Measurements from ENCODE around the gene INF2.
"Not testable (repeated sequence)": the region's sequence is repeated elsewhere in the genome, so short reads cannot be mapped to it uniquely, and the experiment has no call there.

INF2 gene

DNA sequence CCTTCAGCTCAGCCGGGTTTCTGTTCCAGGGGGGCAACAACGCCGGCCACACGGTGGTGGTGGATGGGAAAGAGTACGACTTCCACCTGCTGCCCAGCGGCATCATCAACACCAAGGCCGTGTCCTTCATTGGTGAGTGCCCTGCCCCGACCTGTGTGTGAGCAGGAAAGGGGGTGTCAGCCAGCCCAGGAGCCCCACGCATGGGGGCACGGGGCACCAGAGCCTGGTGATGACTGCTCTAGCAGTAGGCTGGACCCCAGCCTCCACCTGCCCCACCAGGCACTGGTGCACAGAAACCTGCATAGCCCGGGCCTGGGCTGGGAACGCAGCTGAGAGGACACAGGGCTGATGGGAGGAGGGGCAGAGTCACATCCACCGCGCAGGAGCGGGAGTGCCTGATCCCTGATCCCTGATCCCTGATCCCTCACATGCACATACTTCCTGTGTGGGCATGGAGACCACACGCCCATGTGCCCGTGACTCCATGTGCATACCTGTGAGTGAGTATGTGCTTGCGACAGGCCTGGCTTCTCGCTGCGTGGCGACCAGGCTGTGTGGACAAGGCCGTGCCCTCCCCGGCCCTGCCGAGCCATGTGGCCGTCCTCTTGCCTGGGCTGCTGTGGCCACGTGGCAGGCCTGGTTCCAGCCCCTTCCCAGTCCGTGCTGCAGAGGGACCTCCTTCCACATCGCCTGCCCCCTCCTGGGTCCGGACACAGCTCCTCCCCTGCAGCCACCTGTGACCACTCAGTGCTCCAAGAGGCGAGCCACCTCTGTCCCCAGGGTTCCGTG lies 45.8 kb downstream of the INF2 start:
- DNase-seq (ENCODE audit: low read depth), result no peak

DNA sequence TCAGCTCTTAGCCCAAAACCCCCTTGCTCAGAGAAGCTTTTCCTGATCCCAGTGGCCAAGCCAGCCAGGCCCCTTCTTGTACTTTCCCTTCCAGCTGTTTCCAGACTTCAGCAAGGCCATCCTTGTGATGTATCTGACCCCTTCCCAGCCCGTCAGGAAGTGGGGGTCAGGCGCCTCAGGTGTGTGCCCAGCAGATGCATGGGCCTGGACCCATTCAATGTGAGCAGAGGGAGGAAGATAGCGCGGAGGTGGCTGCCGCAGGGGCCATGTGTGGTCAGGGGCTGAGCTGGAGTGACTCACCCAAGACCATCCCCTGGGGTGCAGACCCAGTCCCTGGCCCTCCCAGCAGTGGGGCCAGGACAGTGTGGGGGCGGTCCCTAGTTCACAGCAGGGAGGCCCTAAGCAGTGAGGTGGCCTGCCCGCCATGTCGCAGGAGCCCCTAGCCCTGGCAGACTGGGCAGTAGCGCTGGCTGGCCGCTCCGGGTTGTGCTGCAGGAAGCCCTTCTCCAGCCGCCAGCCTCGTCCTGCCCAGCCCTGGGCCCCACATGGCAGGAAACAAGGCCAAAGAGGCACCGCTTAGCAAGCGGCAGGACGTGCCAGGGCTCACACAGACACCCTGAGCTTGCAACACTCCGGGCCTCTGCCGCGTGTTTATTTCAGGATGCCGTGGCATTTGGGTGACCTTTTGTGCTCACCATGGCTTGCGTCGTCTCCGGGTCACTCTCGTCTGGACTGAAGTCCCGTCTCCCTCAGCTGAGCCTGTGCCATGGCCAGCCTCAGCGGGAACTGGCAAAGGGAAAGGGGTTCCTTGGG lies 46.6 kb downstream of the INF2 start:
- DNase-seq (ENCODE audit: low read depth), result no peak

DNA sequence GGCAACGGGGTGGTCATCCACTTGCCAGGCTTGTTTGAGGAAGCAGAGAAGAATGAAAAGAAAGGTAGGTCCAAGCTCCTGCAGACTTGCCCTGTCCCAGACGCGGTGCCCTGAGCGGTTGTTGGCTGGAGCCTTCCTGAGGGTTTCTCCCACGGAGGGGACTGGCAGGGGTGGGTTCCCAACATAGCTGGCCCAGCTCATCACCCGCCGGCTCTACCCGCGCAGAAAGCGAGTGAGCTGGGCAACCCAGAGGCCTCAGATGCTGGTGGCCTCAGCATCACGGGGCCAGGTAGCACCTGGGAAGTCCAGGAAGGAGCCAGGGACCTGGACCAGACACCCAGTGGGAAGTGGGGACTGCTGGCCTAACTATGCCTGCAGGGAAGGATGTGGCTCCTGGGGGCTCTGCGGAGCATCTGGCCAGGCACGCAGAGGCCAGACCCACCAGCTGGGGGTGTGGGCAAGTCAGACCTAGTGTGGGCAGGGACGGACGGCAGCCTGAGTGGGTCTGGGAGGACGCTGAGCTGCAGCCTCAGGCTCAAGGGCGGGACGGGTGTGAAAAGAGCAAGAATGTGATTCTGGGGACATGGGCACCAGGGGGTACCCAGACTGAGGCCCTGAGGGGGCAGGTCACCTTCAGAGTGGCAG lies 49.1 kb downstream of the INF2 start:
- no peak for DNase-seq (ENCODE audit: low read depth)

DNA sequence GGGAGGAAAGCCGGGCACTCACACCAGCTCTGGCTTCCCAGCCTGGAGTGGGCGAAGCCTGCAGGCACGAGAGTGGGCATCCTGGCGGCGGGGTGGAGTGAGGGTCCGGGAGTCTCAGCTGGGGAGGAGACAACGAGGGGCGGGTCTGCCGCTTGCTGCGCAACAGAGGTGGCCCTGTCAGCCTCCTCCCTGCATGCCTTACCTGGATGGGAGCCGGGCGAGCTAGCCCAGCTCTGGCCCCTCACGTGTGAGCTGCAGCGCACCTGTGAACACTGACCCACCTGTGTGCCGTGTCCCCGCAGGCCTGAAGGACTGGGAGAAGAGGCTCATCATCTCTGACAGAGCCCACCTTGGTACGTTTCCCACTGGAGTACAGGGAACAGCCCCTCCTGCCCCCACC lies 49.6 kb downstream of the INF2 start:
- no peak for DNase-seq (ENCODE audit: low read depth)

DNA sequence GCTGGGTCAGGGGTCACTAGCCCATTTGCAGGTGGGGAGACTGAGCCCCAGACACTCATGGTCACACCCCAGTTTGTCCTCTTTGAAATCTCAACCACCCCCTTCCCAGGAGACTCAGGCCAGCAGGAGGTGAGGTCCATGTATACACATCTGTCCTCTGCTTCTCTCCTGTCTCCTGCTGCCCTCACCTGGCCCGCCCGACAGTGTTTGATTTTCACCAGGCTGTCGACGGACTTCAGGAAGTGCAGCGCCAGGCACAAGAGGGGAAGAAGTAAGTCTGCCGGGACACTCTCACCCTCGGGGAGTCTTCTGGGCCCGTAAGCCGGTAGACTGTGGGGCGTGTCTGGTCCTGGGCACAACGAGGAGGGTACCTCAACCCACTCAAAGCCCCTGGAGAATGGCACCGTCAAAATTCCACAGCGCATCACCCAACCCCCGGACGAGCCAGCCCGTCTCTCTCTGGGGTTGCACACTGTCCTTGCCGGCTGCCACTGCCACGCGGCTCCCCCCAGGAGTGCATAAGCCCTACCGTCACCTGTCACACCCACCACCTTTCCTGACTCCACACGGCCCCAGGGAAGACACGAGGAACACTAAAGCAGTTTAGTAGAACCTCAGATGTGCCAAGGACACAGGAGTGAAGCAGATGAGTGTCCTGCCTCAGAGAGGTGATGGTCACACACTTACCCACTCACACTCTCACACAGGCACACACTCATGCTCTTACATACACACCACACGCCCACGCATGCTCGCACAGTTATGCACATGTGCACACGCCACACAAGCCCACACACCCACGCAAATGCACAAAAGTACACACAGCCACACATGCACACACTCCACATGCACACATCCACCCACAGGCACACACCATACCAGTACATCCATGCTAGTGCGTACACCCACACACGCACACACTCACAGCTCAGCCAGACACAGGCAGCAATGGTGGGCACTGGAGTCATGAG lies 50.4 kb downstream of the INF2 start:
- DNase-seq (ENCODE audit: low read depth), result no peak

DNA sequence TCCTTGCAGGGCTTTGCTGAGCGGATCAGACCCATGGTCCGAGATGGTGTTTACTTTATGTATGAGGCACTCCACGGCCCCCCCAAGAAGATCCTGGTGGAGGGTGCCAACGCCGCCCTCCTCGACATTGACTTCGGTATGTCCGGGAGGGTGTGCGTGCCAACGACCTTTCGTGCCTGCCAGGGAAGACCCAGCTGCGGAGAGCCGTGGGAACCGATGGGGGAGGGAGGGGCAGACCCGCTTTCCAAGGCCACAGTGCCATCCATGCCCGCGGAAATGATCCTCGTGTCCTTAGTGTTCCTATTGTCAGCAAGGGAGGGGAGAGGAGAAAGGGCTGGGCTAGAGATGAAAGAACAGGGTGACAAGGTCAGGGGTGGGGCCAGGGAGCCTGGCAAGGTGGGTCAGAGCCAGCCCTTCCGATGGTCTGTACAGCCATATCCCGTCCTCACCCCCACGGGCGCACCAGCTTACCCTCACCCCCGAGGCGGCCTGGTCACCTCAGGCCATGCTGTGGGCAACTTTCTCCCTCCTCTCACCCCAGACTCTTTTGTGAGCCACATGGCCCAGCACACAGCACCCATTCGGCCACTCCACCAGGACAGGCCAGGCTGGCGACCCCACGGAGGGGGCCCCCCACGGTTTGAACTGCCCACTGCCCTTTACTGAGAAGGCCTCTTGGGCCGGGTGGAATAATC lies 51.8 kb downstream of the INF2 start:
- no peak for DNase-seq (ENCODE audit: low read depth)

DNA sequence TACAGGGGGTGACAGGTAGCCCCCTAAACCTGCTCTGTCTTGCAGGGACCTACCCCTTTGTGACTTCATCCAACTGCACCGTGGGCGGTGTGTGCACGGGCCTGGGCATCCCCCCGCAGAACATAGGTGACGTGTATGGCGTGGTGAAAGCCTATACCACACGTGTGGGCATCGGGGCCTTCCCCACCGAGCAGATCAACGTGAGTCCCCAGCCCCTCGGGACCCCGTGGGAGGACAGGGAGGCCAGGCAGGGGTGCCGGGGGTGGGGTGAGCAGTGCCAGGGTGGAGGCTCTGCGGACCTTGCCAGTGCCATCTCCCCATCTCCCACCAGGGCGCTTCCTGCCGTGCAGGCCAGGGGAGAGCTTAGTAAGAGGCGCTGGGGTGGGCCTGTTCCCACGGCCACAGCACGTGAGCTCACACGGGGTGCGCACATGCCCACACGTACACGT lies 52.4 kb downstream of the INF2 start:
- no peak for DNase-seq (ENCODE audit: low read depth)

DNA sequence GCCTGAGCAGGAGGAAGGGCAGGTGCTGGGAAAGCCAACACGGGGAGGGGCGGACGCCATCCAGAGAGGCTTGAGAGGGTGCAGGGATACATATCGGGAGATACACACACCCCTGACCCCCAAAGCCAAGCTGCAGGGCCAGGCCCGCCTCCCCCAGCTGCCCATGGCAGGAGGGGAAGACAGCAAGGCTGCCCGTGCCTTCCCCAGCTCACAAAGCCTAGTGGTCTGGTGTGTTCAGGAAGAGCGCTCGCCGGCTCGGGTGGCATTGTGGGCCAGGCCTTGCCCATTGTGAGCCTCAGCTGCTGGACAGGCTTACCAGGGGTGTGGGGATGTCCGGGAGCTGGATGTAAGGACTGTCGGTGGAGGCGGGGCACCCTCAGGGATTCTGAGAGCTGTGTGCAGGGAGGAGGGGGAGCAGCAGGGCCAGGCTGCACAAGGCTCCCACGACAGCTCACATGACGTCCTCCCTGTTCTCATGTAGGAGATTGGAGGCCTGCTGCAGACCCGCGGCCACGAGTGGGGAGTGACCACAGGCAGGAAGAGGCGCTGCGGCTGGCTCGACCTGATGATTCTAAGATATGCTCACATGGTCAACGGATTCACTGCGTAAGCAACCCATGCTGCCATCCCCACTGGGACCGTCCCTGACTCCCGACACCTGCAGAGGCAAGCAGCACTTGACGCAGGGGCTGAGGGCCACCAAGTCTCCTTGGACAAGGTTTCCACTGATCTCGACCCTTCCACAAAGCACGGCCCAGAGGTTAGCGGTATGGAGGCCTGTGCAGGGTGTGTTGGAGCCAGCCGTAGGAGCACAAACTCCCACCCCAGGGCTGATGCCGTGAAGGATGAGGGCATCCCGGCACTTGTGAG lies 53.4 kb downstream of the INF2 start:
- DNase-seq (ENCODE audit: low read depth), result no peak

DNA sequence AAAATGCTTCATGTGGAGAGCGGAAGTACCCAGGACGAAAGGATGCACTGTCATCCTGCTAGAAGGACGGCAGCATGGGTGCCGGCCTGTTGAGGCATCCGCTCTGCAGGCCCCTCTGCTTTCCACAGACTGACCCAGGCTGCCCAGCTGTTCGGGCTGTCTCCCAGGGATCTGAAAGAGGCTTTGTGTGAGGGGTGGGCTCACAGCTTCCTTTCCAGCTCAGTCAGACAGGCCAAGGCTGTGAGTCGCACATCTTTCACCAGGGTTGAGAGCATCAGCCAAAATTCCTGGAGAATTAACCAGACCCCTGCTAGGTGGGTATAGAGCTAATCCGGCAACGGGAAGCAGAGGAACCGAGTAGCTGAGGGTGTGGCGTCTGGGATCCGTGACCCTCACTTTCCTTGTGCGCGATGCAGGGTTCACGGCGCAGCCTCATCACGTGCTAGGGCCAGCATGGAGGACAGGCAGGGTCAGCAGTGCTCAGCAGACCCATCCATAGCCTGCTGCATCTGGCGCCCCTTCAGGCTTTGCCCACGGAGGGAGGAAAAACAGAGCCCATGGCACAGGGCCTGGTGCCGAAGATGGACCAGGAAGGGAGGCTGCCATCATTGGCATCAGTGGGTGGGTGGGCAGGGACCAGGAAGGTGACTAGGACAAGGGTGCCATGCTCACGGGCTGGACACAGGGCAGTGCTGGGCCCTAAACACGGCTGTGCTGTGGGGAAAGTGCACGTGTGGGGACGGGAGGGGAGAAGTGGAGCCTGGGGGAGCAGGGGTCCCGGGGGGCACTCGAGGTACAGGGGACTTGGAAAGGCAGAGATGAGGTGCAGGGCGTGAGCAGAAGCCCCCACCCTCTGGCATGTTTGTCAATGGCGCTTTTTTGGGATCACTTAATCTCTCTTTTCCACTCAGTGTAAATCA lies 54.3 kb downstream of the INF2 start:
- no peak for DNase-seq (ENCODE audit: low read depth)

DNA sequence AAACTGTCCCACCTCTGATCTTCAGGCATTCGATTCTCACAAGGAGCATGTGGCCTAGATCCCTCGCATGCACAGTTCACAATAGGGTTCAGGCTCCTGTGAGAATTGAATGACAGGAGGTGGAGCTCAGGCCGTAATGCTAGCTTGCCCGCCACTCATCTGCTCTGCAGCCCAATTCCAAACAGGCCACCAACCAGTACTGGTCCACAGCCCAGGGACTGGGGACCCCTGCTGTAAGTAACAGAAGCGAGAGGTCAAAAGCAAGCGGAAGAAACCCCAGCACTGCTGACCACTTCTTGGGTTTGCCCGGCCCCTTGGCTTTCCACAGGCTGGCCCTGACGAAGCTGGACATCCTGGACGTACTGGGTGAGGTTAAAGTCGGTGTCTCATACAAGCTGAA lies 55.1 kb downstream of the INF2 start:
- DNase-seq (ENCODE audit: low read depth), result no peak

DNA sequence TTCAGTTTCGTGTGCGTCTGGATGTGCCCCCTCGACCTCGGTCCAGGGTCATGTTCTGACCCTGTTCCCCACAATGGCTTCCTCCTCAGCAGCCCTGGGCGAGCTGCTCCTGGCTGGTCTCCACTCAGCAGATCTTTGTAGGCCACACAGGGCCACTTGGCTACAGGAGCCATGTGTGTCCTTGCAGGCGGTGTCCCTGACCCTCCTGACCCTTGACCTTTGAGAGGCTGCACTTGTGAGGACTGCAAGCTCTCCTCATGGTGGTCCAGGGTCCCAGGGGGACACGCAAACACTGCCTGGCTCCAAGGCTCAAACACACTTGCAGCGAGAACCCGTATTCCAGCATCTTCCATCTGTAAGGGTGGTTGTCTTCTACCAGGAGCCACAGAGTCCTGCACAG lies 56.0 kb downstream of the INF2 start:
- no peak for DNase-seq (ENCODE audit: low read depth)

DNA sequence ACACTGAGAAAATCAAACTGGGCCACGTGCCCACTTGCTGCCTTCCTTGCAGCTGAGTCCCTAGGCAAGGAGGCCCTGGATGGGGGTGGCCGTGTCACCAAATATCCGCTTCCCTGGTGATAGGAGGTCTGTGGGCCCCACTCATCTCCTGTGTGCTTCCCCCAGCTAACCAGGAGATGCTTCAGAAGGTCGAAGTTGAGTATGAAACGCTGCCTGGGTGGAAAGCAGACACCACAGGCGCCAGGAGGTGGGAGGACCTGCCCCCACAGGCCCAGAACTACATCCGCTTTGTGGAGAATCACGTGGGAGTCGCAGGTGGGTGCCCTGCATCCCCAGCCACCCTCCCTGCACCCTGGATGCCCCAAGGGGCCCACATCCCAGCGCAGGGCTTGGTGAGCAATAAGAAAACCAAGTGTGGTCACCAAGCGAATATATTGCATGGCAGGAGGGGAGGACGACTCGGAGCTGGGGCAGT lies 56.7 kb downstream of the INF2 start:
- DNase-seq (ENCODE audit: low read depth), result no peak

DNA sequence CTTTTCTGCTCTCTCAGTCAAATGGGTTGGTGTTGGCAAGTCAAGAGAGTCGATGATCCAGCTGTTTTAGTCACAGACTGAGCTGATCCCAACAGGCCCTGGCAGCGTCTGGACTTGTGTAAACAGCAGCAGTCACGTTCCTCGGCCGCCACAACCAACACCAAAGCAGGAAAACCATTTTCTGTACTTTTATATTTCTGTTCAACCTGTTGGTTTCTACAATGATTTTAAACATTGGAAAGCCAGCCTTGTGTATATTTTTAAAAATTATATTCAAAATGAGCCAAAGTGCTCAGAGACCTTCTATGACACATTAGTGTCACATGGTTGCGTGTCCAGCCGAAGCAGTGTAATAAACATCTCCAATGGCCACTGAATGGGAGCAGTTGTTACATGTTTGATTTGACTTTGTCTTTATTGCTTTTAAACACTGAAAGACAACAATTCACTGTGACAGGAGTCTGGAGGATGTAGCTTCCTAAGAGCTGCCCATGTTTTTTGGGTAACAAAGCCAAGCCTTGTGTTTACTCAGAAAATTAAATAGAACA lies 57.6 kb downstream of the INF2 start:
- no peak for DNase-seq (ENCODE audit: low read depth)

DNA sequence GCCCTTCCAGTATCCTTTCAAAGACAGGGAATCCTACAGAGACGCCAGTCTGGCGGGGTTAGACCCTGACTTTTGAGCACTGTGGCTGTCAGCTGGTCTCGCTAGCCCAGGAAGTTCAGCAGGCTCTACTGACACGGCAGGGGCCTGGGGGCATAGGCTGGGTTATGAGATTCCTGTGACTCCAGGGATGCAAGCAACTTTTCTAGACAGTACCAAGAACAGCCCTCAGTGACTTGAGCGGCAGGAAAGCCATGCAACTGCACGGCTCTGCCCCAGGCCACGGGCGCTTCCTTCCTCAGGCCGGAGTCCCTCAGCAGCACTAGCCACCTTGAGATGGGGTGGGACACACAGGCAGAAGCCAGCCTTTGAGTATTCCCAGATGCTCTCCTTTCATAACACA lies 58.5 kb downstream of the INF2 start:
- no peak for DNase-seq (ENCODE audit: low read depth)

DNA sequence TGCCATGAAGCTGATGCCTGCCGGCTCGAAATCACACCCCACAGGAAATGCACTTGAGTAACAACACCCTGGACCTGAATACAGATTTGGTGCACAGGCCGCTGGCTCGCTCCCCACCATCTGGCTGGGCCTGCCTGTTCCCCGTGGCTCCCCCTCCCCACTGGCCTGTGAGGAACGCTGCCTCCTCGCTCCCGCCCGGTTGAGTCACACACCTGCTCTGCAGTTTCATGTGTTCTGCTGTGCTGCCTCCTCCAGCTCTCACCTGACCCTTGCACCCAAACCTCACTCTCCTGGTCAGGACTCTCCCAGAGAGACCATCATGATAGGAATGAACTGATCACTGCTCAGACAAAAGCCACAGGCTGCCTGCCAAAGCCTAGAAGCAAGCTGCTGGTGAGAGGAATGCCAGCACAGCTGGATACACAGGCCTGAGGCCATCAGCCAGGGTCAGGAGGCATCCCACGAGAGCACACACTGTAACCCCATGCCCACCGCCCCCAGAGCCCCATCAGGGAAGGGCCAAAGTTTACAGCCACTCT lies 59.8 kb downstream of the INF2 start:
- no peak for DNase-seq (ENCODE audit: low read depth)

DNA sequence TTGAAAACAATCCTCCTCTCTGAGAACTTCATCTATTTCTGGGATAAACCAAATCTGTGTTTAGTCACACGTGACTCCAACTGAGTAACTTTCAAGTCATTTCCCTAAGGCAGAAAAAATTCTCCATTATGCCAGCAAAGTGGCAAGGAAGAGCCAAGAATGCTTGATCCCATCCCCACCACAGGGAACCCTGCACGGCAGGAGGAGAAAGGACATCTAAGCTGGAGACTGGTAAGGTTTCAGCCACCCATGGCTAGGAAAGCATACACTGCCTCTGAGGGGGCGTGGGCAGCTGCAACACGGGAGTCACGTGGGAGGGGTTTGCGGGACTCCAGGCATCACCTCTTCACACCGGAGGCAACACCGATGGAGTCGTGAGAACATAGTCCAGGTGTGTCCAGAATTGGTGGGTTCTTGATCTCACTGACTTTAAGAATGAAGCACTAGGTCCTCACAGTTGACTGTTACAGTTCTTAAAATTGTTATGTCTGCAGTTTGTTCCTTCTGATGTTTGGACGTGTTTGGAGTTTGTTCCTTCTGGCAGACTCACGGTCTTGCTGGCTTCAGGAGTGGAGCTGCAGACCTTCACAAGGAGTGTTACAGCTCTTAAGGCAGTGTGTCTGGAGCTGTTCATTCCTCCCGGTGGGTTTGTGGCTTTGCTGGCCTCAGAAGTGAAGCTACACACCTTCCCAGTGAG lies 60.8 kb downstream of the INF2 start:
- DNase-seq (ENCODE audit: low read depth), result no peak

DNA sequence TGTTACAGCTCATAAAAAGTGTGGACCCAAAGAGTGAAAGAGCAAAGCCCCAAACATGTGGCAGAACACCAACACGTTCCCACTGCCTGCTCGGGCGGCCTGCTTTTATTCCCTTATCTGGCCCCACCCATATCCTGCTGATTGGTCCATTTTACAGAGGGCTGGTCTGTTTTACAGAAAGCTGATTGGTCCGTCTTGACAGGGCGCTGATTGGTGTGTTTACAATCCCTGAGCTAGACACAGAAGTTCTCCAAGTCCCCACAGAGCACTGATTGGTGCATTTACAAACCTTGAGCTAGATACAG lies 61.3 kb downstream of the INF2 start:
- DNase-seq (ENCODE audit: low read depth), result not testable (repeated sequence)

Measured in stimulated activated CD8-positive, alpha-beta memory T cell treated with anti-CD3 and anti-CD28 coated beads, Interleukin-15, amount 100 ng/mL, for 1 hour (primary cell).